GM19193 (cell line): ENCODE measurements around the gene ZNRD2.

ENCODE experiments used
- POLR2A ChIP-seq: IDR thresholded peaks from 4 replicates; pipeline ENCODE4 v1.6.1; 2011; ENCODE audit not compliant: insufficient read depth, insufficient read length; ENCODE audit errors: extremely low read depth

The ZNRD2 gene

DNA sequence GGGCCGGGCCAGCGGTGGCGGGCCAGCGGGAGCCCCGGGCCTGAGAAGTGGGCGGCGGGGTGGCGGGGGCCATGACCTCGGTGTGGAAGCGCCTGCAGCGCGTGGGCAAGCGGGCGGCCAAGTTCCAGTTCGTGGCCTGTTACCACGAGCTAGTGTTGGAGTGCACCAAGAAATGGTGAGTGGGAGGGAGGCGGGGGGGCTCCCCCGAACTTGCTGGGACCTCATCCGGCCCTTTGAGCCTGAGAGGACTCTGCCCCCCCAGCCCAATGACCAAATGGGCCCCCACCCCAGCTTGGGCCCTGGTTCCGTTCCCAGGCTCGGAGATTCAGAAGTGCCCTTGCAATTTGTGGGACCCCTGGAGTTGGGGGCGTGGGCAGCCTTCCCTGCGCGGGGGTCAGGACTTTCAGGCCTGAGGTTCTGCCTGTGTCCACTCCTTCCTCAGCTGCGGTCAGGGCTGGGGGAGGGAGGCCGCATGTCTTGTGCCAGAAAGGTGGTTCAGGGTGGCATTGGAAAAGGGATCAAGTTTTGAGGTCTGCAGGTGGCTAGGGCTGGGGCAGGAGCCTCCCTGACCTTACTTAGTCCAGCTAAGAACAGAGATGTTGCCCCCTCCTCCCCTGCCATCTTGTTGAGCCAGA lies 6.1 kb downstream of the ZNRD2 start:
- no peak for TF ChIP-seq POLR2A

- TF ChIP-seq POLR2A = no peak
Observed at GRCh38 chr11:65576867-65577755, 6.8 kb downstream of the ZNRD2 start.

DNA sequence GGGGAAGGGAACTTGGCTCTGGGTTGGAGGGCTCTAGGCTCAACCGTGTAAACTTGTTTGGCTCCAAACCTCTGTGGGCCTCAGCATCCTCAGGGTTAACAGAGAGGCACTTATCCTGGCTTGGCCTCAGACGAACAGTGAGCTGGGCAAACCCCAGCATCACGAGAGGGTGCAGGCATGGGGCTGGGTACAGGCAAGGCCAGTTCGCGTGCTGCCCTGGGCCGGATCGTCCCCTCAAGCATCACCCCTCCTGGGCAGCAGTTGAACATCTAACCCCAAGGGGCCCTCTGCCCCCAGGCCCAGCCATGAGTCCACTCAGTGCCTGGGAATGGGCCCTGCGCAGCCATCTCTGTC lies 7.5 kb downstream of the ZNRD2 start:
- TF ChIP-seq POLR2A = no peak

- no peak for TF ChIP-seq POLR2A
Observed at GRCh38 chr11:65578134-65578533, 7.9 kb downstream of the ZNRD2 start.

DNA sequence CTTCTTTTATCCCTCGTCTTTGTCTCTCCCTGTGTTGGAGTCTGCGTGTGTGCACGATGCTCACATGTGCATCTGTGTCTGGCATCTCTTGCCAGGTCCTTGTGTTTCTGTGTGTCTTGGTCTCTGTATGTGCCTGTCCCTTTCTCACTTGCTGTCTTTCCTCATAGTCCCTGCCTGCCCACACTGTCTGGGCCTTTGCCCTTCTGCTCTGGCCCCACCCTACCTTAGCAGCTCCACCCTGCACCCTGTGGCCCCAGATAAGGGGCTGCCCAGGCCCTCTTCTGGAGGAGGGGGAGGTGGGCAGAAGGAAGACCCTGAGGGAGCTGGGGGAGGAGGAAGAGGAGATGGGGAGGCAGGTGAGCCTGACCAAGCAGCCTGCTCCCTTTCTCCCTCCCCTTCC lies 8.4 kb downstream of the ZNRD2 start:
- no peak for TF ChIP-seq POLR2A

DNA sequence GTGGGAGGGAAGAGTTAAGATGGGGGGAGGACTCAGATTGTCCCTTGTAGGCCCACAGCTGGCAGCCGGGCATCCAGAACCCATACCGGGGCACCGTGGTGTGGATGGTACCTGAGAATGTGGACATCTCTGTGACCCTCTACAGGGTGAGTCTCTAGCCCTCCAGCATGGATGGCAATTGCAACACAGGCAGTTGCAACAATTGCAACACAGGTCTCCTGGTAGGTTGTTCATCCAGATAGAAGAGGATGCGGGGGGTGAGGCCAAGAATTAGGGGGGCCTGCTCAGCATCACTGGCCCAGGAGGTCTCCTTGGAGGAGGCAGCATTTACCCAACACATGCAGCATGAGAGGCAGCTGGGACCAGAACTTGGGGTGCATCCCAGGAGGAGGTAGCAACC lies 9.0 kb downstream of the ZNRD2 start:
- TF ChIP-seq POLR2A = no peak

- no peak for TF ChIP-seq POLR2A
Observed at GRCh38 chr11:65580031-65580692, 9.9 kb downstream of the ZNRD2 start.

GRCh38 chr11:65580756-65581155 lies 10.5 kb downstream of the ZNRD2 start:
- TF ChIP-seq POLR2A = no peak

DNA sequence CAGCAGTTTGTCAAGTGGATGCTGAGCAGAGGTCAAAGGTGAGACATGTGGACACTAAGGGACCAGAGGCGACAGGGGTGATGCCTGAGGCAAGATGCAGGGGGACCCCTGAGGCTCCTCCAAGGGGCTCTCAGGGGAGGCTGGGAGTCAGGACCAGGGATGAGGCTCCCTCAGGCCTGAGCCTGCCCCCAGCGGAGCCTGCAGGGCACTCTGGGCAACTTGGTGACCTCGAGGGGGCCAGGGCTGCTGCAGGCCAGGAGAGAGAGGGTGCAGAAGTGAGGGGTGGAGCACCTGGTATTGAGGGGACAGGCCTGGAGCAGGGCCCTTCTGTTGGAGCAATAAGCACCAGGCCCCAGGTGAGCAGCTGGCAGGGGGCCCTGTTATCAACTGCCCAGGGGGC lies 11.7 kb downstream of the ZNRD2 start:
- TF ChIP-seq POLR2A = no peak

GRCh38 chr11:65583589-65583988 lies 13.3 kb downstream of the ZNRD2 start:
- TF ChIP-seq POLR2A = no peak

- no peak for TF ChIP-seq POLR2A
Observed at GRCh38 chr11:65584106-65584505, 13.8 kb downstream of the ZNRD2 start.

DNA sequence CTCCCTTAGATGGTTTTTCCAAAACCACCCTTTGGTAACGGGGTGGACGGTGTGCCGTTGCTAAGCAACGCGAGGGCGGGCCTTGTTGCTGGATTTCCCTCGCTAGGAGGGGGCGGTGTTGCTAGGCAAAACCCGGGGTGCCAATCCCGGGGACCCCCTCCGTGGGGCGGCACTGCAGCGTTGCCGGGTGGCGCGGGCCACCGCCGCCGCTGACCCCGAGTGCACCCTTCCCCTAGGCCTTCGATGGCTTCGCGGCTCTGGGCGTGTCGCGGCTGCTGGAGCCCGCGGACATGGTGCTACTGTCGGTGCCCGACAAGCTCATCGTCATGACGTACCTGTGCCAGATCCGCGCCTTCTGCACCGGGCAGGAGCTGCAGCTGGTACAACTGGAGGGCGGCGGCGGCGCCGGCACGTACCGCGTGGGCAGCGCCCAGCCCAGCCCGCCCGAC lies 14.5 kb downstream of the ZNRD2 start:
- TF ChIP-seq POLR2A = no peak

DNA sequence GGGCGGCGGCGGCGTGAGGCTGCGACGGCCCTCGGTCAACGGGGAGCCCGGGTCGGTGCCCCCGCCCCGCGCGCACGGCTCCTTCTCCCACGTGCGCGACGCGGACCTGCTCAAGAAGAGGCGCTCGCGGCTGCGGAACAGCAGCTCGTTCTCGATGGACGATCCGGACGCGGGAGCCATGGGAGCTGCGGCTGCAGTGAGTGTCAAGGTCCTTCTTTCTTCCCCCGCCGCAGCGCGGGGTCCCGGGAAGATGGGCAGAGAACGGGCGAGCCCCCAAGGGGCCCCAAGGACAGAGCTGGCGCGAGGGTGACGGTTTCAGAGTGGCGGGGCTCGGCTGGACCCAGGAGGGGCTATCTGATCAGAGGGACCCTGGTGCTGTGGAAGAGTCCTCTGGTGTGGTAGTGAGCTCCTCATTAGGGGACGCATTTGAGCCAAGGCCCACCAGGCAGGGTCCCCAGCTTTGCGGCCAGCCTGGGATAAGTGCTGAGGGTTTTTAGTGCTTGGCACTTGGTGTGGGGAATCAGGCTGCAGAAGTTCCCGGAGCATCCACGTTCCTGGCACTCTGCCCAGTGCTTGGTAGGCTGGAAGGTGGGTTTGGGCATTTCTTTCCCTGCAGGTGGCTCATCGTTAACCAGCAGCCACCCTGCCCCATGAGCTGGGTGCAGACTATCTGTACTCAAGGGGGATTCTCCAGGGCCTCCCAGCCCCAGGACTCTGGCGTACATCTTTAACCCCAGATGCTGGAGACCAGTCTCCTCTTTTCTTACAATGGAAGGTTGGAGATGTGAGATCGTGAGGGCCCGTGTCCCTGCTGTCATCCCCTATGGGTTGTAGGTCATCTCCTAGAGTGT lies 15.3 kb downstream of the ZNRD2 start:
- TF ChIP-seq POLR2A = no peak

DNA sequence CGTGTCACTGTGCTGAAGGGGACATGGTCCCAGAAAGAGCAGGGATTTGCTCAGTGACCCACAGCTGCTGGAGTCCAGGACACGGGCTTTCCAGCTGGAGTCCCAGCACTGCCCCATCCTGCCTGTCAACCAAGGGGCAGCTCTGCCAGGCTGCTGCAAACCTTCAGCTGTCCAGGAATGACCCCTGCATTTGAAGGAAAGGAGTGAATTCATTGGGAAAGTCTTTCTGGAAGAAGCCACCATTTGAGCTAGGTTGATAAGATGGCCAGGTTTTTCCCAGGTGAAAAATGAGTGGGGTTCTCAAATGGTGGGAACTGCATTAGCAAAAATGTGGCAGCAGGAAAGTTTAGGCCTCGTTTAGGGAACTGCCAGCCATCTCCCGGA lies 16.0 kb downstream of the ZNRD2 start:
- no peak for TF ChIP-seq POLR2A

DNA sequence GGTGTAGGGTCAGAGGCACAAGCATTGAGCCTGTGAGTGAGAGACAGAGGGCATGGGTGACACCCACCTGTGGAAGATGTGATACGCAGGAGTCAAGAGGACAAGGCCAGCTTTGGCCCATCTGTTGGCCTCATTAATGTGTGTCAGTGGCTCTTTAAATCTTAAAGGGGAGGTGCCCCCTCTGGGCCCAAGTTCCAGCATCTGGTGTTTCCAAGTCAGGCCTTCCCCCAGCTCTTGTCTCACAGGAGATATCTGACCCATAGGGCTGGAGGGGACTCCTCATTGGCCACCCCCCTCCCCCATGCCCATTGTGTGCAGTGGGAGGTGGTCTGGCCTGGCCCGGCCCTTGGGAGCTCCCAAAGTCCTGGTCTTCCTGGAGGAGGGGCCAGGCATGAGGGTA lies 16.4 kb downstream of the ZNRD2 start:
- TF ChIP-seq POLR2A = no peak

DNA sequence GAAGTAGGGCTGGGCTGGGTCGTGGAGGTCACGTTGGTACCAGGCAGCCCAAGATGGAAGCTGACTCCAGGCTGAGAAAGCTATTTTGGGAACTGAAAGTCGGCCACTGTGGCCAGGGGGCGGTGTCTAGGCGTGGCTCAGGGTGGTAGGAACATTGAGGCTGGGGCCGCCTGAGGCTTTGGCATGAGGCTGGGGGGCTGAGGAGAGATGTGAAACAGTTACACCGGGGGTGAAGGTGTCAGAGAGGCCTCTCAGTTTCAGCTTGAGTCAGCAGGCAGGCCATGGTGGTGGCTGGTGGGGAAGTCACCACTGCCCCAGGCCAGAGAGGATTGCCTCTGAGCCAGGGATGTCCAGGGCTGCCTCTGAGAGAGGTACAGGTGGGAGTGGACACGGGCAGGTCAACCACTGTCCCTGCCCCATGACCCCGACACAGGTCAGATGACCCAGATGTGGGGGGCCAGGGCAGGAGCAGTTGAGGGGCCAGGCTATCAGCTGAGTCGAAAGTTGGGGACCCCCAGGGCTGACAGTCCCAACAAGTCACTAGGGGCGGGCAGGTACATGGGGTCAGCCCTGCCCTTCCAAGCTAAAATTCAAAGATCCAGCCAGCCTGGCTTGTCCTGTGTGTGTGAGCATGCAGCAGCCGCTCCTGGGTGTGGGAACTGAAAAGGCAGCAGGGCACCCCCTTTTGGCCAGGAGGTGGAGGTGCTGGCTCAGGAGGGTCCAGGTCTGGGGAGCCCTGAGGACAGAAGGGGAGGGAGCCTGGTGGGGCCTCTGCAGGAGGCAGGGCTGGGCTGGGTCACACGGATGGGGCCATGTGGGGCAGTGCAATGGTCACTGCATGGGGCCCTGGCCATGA lies 18.1 kb downstream of the ZNRD2 start:
- TF ChIP-seq POLR2A = peak; percentile 53
